Right ventricle myocardium inferior (tissue), 1 donor: ENCODE results near the gene ZNF280A. TPM values are rescaled to one million over a fixed set of nuclear protein-coding genes. Genes with fewer than 3 reads are reported as not detected.
"Not testable (repeated sequence)": the region's sequence is repeated elsewhere in the genome, so short reads cannot be mapped to it uniquely, and the experiment has no call there.

Source experiments
- ATAC-seq: fragments of 200-7000 bp; cut with Tn5 transposase; one replicate; pipeline ENCODE4 v1.9.1; 2020; ENCODE audit warnings: mild to moderate bottlenecking, moderate library complexity
- DNase-seq: peaks from one replicate; pipeline ENCODE4 v3.0.0; 2021; ENCODE audit errors: missing footprints
- intact Hi-C: fragments of 100-400 bp; cut with DNase I; formaldehyde crosslinking; loops from one replicate; pipeline ENCODE4 v1.11.0; 2022
- total RNA-seq: library from RNA; stranded (reverse); fragmentation: NEBNext Ultra II Directional; extraction: Animal tissue kit (Norgen Biotek cat#: 25700); gene quantifications from one replicate; pipeline ENCODE4 v1.2.1, GENCODE V29; 2021
- donor health status: DM: no; HTN: yes; CAD: no; lungs with severe emphysema.

Gene ZNF280A
- total RNA-seq, 1 donor from 2014 or later, result not detected

DNA sequence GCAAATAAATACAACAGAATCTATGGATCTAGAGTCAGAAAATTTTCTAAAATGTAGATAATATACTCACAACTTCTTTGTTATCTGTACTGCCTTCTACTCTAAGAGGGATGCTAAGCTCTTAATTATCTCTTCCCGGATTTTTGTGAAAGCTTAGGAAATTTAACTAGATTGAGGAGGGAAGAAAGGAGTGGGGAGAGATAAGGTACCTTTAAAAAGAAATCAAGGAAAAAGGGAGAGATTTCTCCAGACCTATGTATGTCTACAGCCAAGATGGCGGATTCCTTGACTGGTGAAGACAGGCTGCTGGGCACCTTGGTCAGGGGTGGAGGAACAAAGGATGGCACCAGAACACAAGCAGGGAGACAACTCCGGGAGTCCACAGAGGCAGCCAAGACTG, 34.5 kb downstream of the ZNF280A start:
- intact Hi-C loops, result no loop called here
- no peak for DNase-seq
- ATAC-seq, result no peak

DNA sequence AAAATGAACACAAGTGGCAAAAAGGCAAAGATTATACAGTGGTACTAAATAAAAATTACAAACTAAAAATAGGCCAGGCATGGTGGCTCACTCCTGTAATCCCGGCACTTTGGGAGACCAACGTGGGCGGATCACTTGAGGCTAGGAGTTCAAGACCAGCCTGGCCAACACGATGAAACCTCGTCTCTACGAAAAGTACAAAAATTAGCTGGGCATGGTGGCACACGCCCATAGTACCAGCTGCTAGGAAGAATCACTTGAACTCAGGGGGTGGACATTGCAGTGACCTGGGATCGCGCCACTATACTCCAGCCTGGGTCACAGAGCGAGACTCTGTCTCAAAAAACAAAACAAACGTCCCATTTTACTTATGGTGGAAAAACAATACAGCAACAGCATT, 36.0 kb downstream of the ZNF280A start:
- DNase-seq (no peak), ATAC-seq (no peak)
- intact Hi-C loops, result no loop called here

DNA sequence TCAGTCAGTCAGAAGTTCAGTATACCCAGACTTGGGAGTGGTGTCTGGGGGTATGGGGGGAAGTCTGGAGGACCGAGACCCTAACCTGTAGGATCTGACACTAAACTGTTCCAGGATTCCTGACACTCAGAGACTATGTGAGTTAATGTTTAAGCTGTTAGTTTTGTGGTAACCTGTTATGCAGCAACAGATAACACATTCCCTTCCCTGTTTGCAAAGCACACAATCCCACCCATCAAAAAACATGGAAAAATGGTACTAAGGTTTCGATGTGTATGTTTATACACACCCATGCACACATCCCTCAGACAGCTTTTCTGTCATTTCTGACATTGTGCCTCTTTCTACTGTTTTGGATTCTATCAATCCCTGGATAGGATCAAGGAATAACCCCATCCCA, 39.1 kb downstream of the ZNF280A start:
- intact Hi-C loops, result no loop called here

DNA sequence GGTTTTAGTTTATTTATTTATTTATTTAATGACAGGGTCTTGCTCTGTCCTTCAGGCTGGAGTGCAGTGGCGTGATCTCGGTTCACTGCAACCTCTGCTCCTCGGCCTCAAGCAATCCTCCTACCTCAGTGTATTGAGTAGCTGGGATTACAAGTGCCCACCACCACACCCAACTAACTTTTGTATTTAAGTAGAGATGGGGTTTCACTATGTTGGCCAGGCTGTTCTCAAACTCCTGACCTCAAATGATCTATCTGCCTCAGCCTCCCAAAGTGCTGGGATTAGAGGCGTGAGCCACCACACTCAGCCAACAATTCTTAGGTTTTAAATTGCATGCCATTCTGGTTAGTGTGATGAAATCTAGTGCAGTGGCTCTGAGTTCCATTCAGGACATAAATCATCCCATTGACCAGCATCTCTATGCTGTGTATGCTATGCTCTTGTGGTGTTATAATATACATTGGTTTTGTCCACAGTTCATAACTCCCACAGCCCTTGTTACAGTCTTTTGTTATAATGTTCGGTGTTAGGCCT, 40.0 kb downstream of the ZNF280A start:
- no peak for DNase-seq
- ATAC-seq, result no peak
- intact Hi-C loops, result no loop called here

More for the DNA sequence above, 39.1 kb downstream of the ZNF280A start:
- DNase-seq, result no peak
- ATAC-seq, result no peak

DNA sequence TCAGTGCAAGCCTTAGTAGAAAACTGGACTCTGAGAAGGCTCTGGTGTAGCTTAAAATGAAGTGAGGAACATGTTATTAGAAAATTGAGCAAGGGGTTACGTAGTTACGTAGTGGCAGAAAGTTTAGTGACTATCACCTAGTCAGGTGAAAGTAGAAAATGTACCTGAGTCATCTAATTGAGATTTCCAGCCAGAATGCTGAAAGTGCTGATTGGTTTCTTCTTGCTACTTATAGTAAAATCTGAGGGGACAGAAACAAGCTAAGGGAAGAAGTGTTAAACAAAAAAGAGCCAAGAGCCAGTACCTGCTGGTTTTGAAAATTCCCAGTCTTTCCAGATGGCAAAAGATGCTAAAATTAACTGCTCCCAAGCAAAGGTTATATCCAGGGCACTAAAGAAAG, 41.0 kb downstream of the ZNF280A start:
- no peak for DNase-seq
- intact Hi-C loops, result no loop called here
- no peak for ATAC-seq

DNA sequence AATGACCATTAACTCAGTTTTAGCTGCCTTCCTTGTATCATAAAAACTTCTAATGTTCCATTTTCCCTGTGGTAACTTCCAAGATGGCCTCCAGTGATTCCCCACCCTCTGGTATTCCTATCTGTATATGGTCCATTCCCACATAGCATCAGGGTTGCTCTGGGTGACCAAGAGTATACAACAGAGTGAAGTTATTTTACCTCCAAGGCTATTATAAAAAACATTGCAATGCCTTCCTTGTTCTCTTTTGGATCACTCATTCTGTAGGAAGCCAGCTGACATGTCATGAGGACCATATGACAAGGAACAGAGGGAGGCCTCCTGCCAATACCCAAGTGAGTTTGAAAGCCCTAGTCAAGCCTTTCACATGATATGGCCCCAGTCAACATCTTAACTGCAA, 41.6 kb downstream of the ZNF280A start:
- ATAC-seq (no peak), DNase-seq (no peak)
- intact Hi-C loops, result no loop called here

DNA sequence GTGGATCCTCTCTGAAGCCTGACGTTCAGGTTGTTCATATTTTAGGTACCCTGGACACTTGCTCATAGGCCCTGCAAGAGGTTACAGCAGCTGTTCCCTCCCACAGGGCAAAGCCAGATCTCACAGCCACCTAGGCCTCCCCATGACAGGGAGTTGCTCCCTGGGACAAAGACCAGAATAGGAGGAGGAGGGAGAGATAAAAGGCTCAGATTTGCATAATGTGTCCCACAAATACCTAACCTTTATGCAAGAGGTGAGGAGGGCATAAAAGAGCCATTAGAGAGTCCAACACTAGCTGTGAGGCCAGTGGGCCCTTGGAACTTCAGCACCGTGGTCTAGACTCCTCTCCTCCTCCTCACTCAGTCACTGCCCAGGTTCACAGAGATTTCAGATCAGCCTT, 45.3 kb downstream of the ZNF280A start:
- DNase-seq (no peak), ATAC-seq (peak; percentile 28)
- intact Hi-C loops, result no loop called here

DNA sequence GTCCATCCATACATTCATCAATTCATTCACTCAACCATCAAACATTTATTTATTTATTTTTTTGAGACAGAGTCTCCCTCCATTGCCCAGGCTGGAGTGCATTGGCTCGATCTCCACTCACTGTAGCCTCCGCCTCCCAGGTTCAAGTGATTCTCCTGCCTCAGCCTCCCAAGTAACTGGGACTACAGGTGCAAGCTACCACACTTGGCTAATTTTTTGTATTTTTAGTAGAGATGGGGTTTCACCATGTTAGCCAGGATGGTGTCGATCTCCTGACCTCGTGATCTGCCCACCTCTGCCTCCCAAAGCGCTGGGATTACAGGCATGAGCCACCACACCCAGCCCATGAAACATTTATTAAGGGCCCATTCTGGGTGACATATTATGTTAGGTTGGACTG, 49.0 kb downstream of the ZNF280A start:
- intact Hi-C loops, ATAC-seq, DNase-seq: not testable (repeated sequence)

DNA sequence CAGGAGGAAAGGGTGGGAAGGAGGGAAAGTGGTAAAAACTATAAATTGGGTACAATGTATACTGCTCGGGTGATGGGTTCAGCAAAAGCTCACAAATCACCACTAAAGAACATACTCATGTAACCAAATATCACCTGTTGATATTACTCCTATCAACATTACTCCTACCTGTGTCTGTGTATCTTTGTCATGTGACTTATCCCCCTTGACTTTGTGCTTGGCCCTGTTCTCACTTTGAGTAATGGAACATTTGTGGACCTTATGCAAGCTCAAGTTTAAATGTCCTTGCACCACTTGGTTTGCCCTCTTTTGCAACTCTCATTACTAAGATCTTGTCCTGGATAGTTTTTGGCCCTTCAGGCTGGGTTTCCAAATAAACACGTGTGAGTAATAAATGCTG, 50.5 kb downstream of the ZNF280A start:
- DNase-seq, result no peak
- intact Hi-C loops, result no loop called here
- ATAC-seq, result no peak

DNA sequence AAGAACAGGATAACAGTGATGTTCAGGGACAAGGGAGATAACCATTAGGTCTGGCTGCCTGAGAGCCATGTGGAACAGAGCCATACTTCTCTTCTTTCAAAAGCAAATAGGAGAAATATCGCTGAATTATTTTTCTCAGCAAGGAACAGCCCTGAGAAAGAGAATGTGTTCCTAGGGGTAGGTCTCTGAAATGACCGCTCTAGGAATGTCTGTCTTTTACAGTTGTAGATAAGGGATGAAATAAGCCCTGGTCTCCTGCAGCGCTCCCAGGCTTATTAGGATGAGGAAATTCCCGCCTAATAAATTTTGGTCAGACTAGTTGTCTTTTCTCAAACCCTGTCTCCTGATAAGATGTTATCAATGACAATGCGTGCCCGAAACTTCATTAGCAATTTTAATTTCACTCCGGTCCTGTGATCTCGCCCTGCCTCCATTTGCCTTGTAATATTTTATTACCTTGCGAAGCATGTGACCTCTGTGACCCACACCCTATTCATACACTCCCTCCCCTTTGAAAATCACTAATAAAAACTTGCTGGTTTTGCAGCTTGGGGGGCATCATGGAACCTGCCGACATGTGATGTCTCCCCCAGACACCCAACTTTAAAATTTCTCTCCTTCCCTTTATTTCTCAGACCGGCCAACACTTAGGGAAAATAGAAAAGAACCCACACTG, 51.1 kb downstream of the ZNF280A start:
- ATAC-seq, DNase-seq, intact Hi-C loops: not testable (repeated sequence)

DNA sequence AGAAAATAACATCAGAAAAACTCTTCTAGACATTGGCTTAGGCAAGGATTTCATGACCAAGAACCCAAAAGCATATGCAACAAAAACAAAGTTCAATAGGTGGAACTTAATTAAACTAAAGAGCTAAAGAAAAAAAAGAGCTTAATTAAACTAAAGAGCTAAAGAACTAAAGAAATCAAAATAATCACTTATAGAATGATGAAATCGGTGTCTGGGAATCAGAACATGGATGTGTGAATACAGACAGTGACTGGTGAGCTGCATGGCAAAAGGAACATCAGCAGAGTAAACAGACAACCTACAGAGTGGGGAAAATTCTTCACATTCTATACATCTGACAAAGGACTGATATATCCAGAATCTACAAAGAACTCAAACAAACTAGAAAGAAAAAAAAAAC, 53.0 kb downstream of the ZNF280A start:
- no peak for DNase-seq
- intact Hi-C loops, result no loop called here
- ATAC-seq, result no peak

DNA sequence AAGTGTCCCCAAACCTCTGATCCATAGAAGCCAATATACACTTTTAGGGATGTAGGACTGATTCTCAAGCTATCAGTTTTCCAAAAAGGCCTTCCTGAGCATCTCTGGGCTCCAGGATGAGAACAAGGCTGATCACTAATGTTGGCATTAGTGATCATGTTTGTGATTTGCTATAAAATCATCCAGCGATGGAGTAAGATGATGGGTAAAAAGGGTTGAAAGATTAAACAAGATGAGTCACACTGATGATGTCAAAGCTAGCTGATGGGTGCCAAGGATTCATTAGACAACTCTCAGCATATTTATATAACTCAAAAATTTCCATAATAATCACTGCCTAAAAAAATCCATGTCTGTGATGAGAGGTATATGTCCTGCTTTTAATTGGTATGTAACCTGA, 54.3 kb downstream of the ZNF280A start:
- DNase-seq (no peak), ATAC-seq (no peak)
- intact Hi-C loops, result no loop called here

DNA sequence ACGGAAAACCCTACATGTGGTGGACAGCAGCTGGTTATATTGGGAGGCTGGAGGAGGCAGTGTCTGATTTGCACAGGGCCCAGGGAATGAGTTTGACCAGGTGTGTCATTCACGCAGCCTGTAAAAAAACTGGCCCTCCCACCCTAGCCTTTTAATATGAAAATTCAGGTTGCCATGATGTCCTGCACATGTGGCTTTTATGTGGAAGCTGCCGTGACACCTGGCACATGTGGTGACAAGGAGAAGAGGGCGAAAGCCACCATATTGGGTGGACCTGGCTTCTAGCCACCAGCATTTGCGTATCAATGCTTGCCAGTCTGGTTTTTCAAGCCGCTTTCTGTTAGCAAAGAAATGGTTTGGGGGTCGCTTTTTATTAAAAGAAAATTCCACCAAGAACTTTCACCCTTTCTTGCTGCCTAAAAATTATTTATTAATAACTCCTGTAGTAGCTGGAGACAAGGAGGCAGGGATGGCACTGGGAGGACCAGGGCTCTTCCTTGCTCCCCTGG, 54.9 kb downstream of the ZNF280A start:
- ATAC-seq (no peak), DNase-seq (no peak)
- intact Hi-C loops, result no loop called here

DNA sequence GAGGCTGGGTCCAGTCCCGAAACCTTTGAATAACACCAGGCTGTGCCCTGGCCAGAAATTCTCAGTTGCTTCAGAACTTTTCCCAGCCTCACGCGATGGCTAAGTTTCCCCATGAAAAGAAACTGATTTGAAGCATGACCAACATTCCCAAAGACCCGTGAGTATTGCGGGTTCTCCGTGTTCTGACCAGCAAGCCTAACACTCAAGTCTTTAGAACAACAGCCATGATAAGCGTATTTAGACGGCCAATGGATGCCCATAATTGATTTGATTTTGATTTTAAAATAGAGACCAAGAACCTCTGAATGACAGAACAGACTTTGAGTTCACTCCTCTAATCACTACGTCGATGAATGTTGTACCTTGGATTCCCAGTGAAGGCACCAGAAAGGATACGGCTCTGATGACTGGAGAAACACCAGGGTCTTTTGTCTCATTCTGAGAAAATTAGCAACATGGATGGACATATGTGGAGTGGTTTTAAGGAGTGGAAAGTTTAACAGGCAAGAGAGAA, 55.5 kb downstream of the ZNF280A start:
- intact Hi-C loops, result loop anchor here (5.0 kb wide), 3 partner anchors 223 to 663 kb away; no protein-coding TSS in a partner anchor
- ATAC-seq, result no peak
- DNase-seq, result no peak

DNA sequence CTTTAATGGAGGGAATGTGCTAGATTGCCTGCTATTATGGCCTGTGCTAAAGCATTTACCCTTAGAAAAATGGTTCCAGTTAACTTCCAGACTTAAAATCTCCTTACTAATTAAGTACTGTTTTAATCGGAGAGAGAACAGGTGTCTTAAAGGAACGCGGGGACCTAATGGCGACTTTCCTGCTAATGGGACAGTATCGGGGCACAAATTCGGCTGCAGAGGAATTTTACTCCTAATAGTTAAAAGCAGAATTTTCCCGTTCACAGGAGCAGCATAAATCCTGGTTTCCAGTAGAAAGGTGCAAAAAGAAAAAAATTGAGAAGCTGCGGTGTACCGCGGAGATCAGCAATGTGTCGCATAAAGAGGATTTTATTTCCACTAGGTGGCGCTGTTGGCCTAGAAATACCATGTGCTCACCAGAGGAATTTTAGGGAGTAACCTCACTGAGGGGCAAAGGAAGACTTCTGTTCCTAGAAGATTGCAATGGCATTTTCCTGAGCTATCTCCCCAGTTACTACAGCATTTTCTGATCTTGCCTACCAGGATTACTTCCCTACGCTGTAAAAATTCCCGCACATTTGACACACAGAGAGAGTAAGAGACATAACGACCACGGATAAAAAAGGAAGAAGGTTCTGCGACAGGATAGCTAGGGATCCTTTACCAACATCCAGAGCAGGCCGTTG, 56.1 kb downstream of the ZNF280A start:
- intact Hi-C loops, result loop anchor here (5.0 kb wide), 3 partner anchors 223 to 663 kb away; no protein-coding TSS in a partner anchor
- DNase-seq (no peak), ATAC-seq (no peak)

Other genes with a start within 250 kb of the ZNF280A start
- gene ZNF280B, start 11.5 kb downstream of the ZNF280A start, total RNA-seq, result 0.49 TPM
- not detected for gene PRAME, start 39.0 kb upstream of the ZNF280A start, total RNA-seq
- not detected for gene GGTLC2, start 124.3 kb upstream of the ZNF280A start, total RNA-seq